GM19455 (cell line): ENCODE results near the gene KRTAP22-2.

Experiments used
- ATAC-seq: cut with Tn5 transposase; IDR thresholded peaks from one replicate; pipeline ENCODE4 v1.9.1; 2021; ENCODE audit not compliant: unreplicated experiment

Gene KRTAP22-2

GRCh38 chr21:30563630-30564029, 26.6 kb downstream of the KRTAP22-2 start:
- ATAC-seq, result no peak

GRCh38 chr21:30563072-30563471, 27.1 kb downstream of the KRTAP22-2 start:
- no peak for ATAC-seq

GRCh38 chr21:30561957-30562356, 28.2 kb downstream of the KRTAP22-2 start:
- ATAC-seq, result no peak

- no peak for ATAC-seq
Observed at GRCh38 chr21:30561264-30561895, 28.8 kb downstream of the KRTAP22-2 start, which contains the start of gene KRTAP19-7. Gene KRTAP19-7 (minus strand): TSS chr21:30561314. CDS start chr21:30561289, 25 bp downstream.

GRCh38 chr21:30555095-30555494, 35.1 kb downstream of the KRTAP22-2 start:
- no peak for ATAC-seq

- no peak for ATAC-seq
Observed at GRCh38 chr21:30552782-30553181, 37.4 kb downstream of the KRTAP22-2 start.

GRCh38 chr21:30541764-30542163, 48.4 kb downstream of the KRTAP22-2 start, which contains the start of gene KRTAP19-6:
Gene KRTAP19-6 (minus strand): TSS chr21:30541864. CDS start chr21:30541833, 31 bp downstream.
- no peak for ATAC-seq
